K562 (cell line): ENCODE measurements around the gene ALKBH4. TPM values are rescaled to one million over a fixed set of nuclear protein-coding genes. Genes with fewer than 3 reads are reported as not detected.

Source experiments
- ATAC-seq: fragments of 200-7000 bp; cut with Tn5 transposase; 3 replicates; pipeline ENCODE4 v1.9.1; 2020; ENCODE audit warnings: moderate library complexity
- BruUV-seq: library from RNA; stranded (reverse); fragments of 400-500 nt; replicated peaks from 2 replicates; lab custom pipeline; 2021; lab: Mats Ljungman, UMichigan
- CTCF ChIA-PET: fragments of 300-600 bp; formaldehyde crosslinking; extraction: SDS; loops from one replicate; lab custom pipeline; 2021; ENCODE audit warnings: low intra/inter-chr PET ratio; lab: Yijun Ruan, JAX
- POLR2A ChIA-PET: fragments of 300-600, 350-650 bp; sonication (Branson Sonifier 250); formaldehyde crosslinking; extraction: SDS; loops from one replicate; lab custom pipeline; 2021; ENCODE audit warnings: antibody characterized with exemption, inconsistent platforms; lab: Yijun Ruan, JAX
- DNase-seq, 4 experiments: peaks; one replicate each; pipeline versions ENCODE4 v3.0.0 to v3.0.0-alpha.2; 2011 to 2018; ENCODE audit warnings: low spot score in 3 of 4, mixed read lengths in 3 of 4; ENCODE audit errors: extremely low read depth in 1 of 4
- FAIRE-seq: peaks from 2 replicates; lab custom pipeline; 2011; peaks lifted over from hg19 to GRCh38; lab: Jason Lieb, UNC
- H2AFZ ChIP-seq: 2 replicates; pipeline ENCODE4 v1.6.0; 2011; ENCODE audit warnings: low read depth, low read length, control low read depth, inconsistent platforms
- H3K27ac ChIP-seq: fragments of 200-600 bp; 3 replicates; pipeline ENCODE4 v1.8.0; 2011; ENCODE audit warnings: low read depth, mild to moderate bottlenecking, control low read depth, inconsistent platforms, low read length, moderate library complexity, mixed read lengths; ENCODE audit errors: extremely low read depth
- H3K27me3 ChIP-seq, 2 experiments: fragments of 300-600 bp in 1 of 2; 2 replicates in 1 of 2; 3 replicates in 1 of 2; pipeline versions ENCODE4 v1.6.0 to v1.8.0; 2011; ENCODE audit warnings: inconsistent platforms in 2 of 2, low read length in 2 of 2, mild to moderate bottlenecking in 1 of 2, mixed read lengths in 1 of 2, moderate library complexity in 1 of 2; ENCODE audit not compliant: control insufficient read depth in 2 of 2, insufficient read depth in 2 of 2
- H3K36me3 ChIP-seq: fragments of 300-600 bp; 3 replicates; pipeline ENCODE4 v1.8.0; 2011; ENCODE audit warnings: mild to moderate bottlenecking, low read length, inconsistent platforms; ENCODE audit not compliant: control insufficient read depth, insufficient read depth
- H3K4me1 ChIP-seq, 2 experiments: fragments of 200-600 bp in 1 of 2; replicated peaks in 1 of 2; 2 replicates in 1 of 2; 3 replicates in 1 of 2; pipeline versions ENCODE4 v1.5.1 to v1.8.0; 2011; ENCODE audit warnings: inconsistent platforms in 2 of 2, low read length in 2 of 2, mild to moderate bottlenecking in 1 of 2, mixed read lengths in 1 of 2, moderate library complexity in 1 of 2; ENCODE audit not compliant: control insufficient read depth in 2 of 2, insufficient read depth in 2 of 2
- H3K4me2 ChIP-seq: 2 replicates; pipeline ENCODE4 v1.6.1; 2011; ENCODE audit warnings: low read length, control low read depth, inconsistent platforms, mixed read lengths; ENCODE audit not compliant: insufficient read depth
- H3K4me3 ChIP-seq: fragments of 200-600 bp; sonication (generic), shearing (Covaris generic); 2 replicates; pipeline ENCODE4 v1.5.1; 2016; ENCODE audit warnings: control low read depth, inconsistent platforms
- H3K79me2 ChIP-seq: fragments of 200-600 bp; 3 replicates; pipeline ENCODE4 v1.8.0; 2011; ENCODE audit warnings: low read length, inconsistent platforms; ENCODE audit not compliant: control insufficient read depth, insufficient read depth
- H3K9ac ChIP-seq, 2 experiments: 2 replicates each; pipeline versions ENCODE4 v1.6.0 to v1.6.1; 2011; ENCODE audit warnings: low read depth in 2 of 2, low read length in 2 of 2, control low read depth in 1 of 2, inconsistent platforms in 1 of 2, mild to moderate bottlenecking in 1 of 2, mixed read lengths in 1 of 2; ENCODE audit not compliant: insufficient read depth in 1 of 2
- H3K9me1 ChIP-seq: one replicate; pipeline ENCODE4 v1.6.0; 2011; ENCODE audit warnings: inconsistent platforms, mild to moderate bottlenecking, low read length, moderate library complexity; ENCODE audit not compliant: control insufficient read depth, insufficient read depth
- H3K9me3 ChIP-seq: replicated peaks from 2 replicates; pipeline ENCODE4 v1.5.1; 2011; ENCODE audit warnings: low read depth, low read length, inconsistent platforms; ENCODE audit not compliant: control insufficient read depth, insufficient read depth
- H4K20me1 ChIP-seq: replicated peaks from 2 replicates; pipeline ENCODE4 v1.6.1; 2011; ENCODE audit warnings: low read length, inconsistent platforms, mixed read lengths; ENCODE audit not compliant: control insufficient read depth, insufficient read depth
- EGR1 ChIP-seq: fragments of 450-650 bp; conservative IDR thresholded peaks from 2 replicates; pipeline ENCODE4 v1.6.1; 2017; ENCODE audit warnings: mild to moderate bottlenecking
- POLR2G ChIP-seq: fragments of 200-400 bp; formaldehyde crosslinking; IDR thresholded peaks from 2 replicates; pipeline ENCODE4 v1.6.1; 2017; ENCODE audit warnings: low read depth, mild to moderate bottlenecking, antibody characterized with exemption, low read length, moderate library complexity
- ZNF431 ChIP-seq: sonication (generic); formaldehyde crosslinking; IDR thresholded peaks from 2 replicates; pipeline ENCODE4 v1.8.0; 2022; ENCODE audit warnings: mild to moderate bottlenecking, missing genetic modification reagents
- WGBS: fragments of 100-300 bp; shearing (Covaris generic); methylation state at CpG from one replicate; pipeline ENCODE4 v1.1.6; 2016; ENCODE audit warnings: low coverage, mixed read lengths; ENCODE audit not compliant: insufficient coverage; ENCODE audit errors: missing lambda C conversion rate; 5-methylcytosine and 5-hydroxymethylcytosine counted together
- in situ Hi-C: fragments of 300-500 bp; cut with MboI; formaldehyde crosslinking; loops from 4 replicates; pipeline ENCODE4 v1.15.0; 2018; ENCODE audit warnings: inconsistent platforms, mixed read lengths
- intact Hi-C: fragments of 100-400 bp; cut with micrococcal nuclease; formaldehyde crosslinking; loops from 2 replicates; pipeline ENCODE4 v1.14.2; 2022
- polyA plus RNA-seq, 8 experiments: library from polyadenylated mRNA; depleted of rRNA in 4 of 8; stranded (reverse) in 5 of 8; unstranded in 3 of 8; fragments of >200 nt; fragmentation: Nextera tagmentation in 2 of 8; fragmentation: Illumina TruSeq in 1 of 8; extraction: Ambion mirVana in 2 of 8; extraction: Trizol in 1 of 8; gene quantifications; 2 replicates each; pipeline versions ENCODE4 v1.2.1 to v1.2.3, GENCODE V29; 2011 to 2014; ENCODE audit warnings: inconsistent platforms in 1 of 8, missing spikeins in 1 of 8
- total RNA-seq, 7 experiments: library from RNA; depleted of rRNA in 6 of 7; stranded (reverse); fragments of >200 nt in 6 of 7; fragmentation: Illumina TruSeq in 2 of 7; extraction: Trizol in 2 of 7; gene quantifications; 2 replicates each; pipeline versions ENCODE4 v1.2.1 to v1.2.3, GENCODE V29; 2011 to 2021; ENCODE audit warnings: low replicate concordance in 1 of 7
- TF ChIP-seq, protein P1 (sequence below), 3 experiments: IDR thresholded peaks in 2 of 3; conservative IDR thresholded peaks in 1 of 3; 2 replicates each; pipeline ENCODE4 v1.5.1; 2011 to 2012; ENCODE audit warnings: low read length in 3 of 3, mild to moderate bottlenecking in 3 of 3, control low read depth in 2 of 3, improper control_type of control experiment in 1 of 3, inconsistent platforms in 1 of 3, low read depth in 1 of 3, mixed read lengths in 1 of 3, moderate library complexity in 1 of 3; ENCODE audit not compliant: insufficient read depth in 2 of 3

Gene ALKBH4
- total and polyA plus RNA-seq, 9 of the 15 experiments (the other 6 are each of a cell fraction or from before 2014, with no cell fraction given): 4.6 to 21.4 (median 11.8) TPM

DNA sequence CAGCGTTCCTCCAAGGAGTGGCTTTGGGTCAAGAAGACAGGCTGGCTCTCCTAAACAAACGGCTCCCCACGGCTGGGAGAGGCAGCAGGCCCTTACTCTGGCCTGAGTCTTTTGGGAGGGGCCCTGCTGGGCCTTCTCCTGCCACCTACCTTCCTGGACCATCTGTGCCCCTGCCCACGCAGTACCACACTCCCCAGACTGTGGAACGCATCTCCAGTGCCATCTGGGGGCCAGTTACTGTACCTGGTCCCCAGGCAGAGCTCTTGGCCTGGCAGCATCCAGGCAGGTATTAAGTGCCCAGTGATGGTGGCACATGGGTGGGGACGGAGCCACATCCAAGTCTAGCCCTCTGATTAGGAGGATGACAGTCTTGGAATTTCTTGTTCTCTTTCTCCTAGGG is 14.4 kb downstream of the ALKBH4 start:
- H3K4me3 ChIP-seq: no peak overlapping the region
- no peak for ATAC-seq
- BruUV-seq: no TSS peak
- H3K9me3 ChIP-seq: no peaks in the 10 kb centered on the region
- in situ Hi-C loops (loop anchor here (25.0 kb wide), 2 partner anchors 112 to 212 kb away; partner anchors contain the start of genes POLR2J2, POLR2J3, SPDYE2 and SPDYE2B), intact Hi-C loops (loop anchor here (2.0 kb wide), 1 partner anchor 47 kb away; no protein-coding TSS in a partner anchor)
- POLR2A ChIA-PET: interaction anchor here (0.8 to 2.7 kb wide), 2 partner anchors 10 to 15 kb away, joined by 3 to 7 read pairs; no protein-coding TSS in a partner anchor
- no peak overlapping the region for H2AFZ ChIP-seq
- H3K4me2 ChIP-seq: no peak overlapping the region
- TF ChIP-seq ZNF431 (CRISPR knock-in tag): no peak
- TF ChIP-seq, protein P1, sequence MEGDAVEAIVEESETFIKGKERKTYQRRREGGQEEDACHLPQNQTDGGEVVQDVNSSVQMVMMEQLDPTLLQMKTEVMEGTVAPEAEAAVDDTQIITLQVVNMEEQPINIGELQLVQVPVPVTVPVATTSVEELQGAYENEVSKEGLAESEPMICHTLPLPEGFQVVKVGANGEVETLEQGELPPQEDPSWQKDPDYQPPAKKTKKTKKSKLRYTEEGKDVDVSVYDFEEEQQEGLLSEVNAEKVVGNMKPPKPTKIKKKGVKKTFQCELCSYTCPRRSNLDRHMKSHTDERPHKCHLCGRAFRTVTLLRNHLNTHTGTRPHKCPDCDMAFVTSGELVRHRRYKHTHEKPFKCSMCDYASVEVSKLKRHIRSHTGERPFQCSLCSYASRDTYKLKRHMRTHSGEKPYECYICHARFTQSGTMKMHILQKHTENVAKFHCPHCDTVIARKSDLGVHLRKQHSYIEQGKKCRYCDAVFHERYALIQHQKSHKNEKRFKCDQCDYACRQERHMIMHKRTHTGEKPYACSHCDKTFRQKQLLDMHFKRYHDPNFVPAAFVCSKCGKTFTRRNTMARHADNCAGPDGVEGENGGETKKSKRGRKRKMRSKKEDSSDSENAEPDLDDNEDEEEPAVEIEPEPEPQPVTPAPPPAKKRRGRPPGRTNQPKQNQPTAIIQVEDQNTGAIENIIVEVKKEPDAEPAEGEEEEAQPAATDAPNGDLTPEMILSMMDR (IDR thresholded peaks at IDR 0.05 in 2 of 3, conservative IDR thresholded peaks at IDR 0.05 in 1 of 3; ENCODE audit: insufficient read depth in 2 of 3, low read depth in 1 of 3, low read length in 3 of 3): peak in 2 of 3 experiments; percentile 15 to 28; a peak in 1 of 6 replicates
- TF ChIP-seq POLR2G: peak; percentile 28; the same call in 1 of the 2 replicates
- TF ChIP-seq EGR1: peak; percentile 19; the same call in 1 of the 2 replicates
- H3K79me2 ChIP-seq: no peaks in the 10 kb centered on the region
- H3K9me1 ChIP-seq: no peaks in the 10 kb centered on the region
- peaks cover 13% of the 10 kb centered on the region; the same call in 1 of the 3 replicates for H3K36me3 ChIP-seq
- no peaks in the 10 kb centered on the region for H4K20me1 ChIP-seq
- peaks cover 11 to 40% of the 10 kb centered on the region in 2 experiments for H3K4me1 ChIP-seq
- 66% methylated on average over 6 of the region's 6 CpGs for WGBS
- H3K27ac ChIP-seq: no peak overlapping the region
- no peak for DNase-seq
- peak overlapping the region in 1 of 2 experiments; percentile 63; a peak in 1 of 4 replicates for H3K9ac ChIP-seq
- CTCF ChIA-PET: interaction anchor here (1.0 to 1.3 kb wide), 2 partner anchors 38 to 45 kb away, joined by 3 to 6 read pairs; no protein-coding TSS in a partner anchor
- FAIRE-seq: no peak
- H3K27me3 ChIP-seq: no peaks in the 10 kb centered on the region
